CD4-positive, alpha-beta T cell treated with Interleukin-17A for 4 hours (primary cell): Measurements from ENCODE around the gene FNDC3B.

Source experiments
- DNase-seq: peaks from one replicate; pipeline ENCODE4 v3.0.0-alpha.2; 2020; ENCODE audit warnings: mixed read lengths

The FNDC3B gene

GRCh38 chr3:172120912-172121311 lies 81.5 kb downstream of the FNDC3B start:
- no peak for DNase-seq

- no peak for DNase-seq
Measured at GRCh38 chr3:172121981-172122380, 82.6 kb downstream of the FNDC3B start.

- DNase-seq, result no peak
Measured at GRCh38 chr3:172124271-172124670, 84.9 kb downstream of the FNDC3B start.

GRCh38 chr3:172125053-172125452 lies 85.7 kb downstream of the FNDC3B start:
- DNase-seq, result no peak

- DNase-seq, result no peak
Measured at GRCh38 chr3:172125963-172126457, 86.6 kb downstream of the FNDC3B start.

- DNase-seq, result no peak
Measured at GRCh38 chr3:172126741-172127140, 87.4 kb downstream of the FNDC3B start.

- no peak for DNase-seq
Measured at GRCh38 chr3:172127141-172127540, 87.8 kb downstream of the FNDC3B start.

GRCh38 chr3:172127929-172128580 lies 88.7 kb downstream of the FNDC3B start:
- DNase-seq, result no peak

GRCh38 chr3:172128858-172129257 lies 89.5 kb downstream of the FNDC3B start:
- no peak for DNase-seq

- DNase-seq, result no peak
Measured at GRCh38 chr3:172129498-172129849, 90.1 kb downstream of the FNDC3B start.

GRCh38 chr3:172129850-172130716 lies 90.7 kb downstream of the FNDC3B start:
- peak; percentile 68 for DNase-seq

- DNase-seq, result no peak
Measured at GRCh38 chr3:172130717-172131050, 91.3 kb downstream of the FNDC3B start.

- DNase-seq, result no peak
Measured at GRCh38 chr3:172131746-172132145, 92.4 kb downstream of the FNDC3B start.

- DNase-seq, result no peak
Measured at GRCh38 chr3:172132159-172132586, 92.8 kb downstream of the FNDC3B start.

GRCh38 chr3:172132721-172133311 lies 93.4 kb downstream of the FNDC3B start:
- no peak for DNase-seq

- no peak for DNase-seq
Measured at GRCh38 chr3:172133838-172134237, 94.5 kb downstream of the FNDC3B start.

- DNase-seq, result no peak
Measured at GRCh38 chr3:172134352-172134751, 95.0 kb downstream of the FNDC3B start.

- no peak for DNase-seq
Measured at GRCh38 chr3:172135185-172135584, 95.8 kb downstream of the FNDC3B start.

GRCh38 chr3:172135820-172136219 lies 96.4 kb downstream of the FNDC3B start:
- no peak for DNase-seq

GRCh38 chr3:172136330-172136729 lies 97.0 kb downstream of the FNDC3B start:
- no peak for DNase-seq

- DNase-seq, result no peak
Measured at GRCh38 chr3:172137287-172138192, 98.2 kb downstream of the FNDC3B start.

- no peak for DNase-seq
Measured at GRCh38 chr3:172138193-172138537, 98.8 kb downstream of the FNDC3B start.
